Stomach (tissue), 4 donors: ENCODE data around the gene FAXDC2.

Source experiments
- CTCF ChIP-seq, 7 experiments: fragments of 450-650 bp in 4 of 7; fragments of 200-600 bp in 3 of 7; sonication (generic) in 3 of 7; IDR thresholded peaks; one replicate each; pipeline ENCODE4 v1.5.1; 2016 to 2019; ENCODE audit warnings: antibody characterized with exemption in 7 of 7, control low read depth in 2 of 7, mild to moderate bottlenecking in 1 of 7
- EP300 ChIP-seq: sonication (generic); formaldehyde crosslinking; IDR thresholded peaks from one replicate; pipeline ENCODE4 v1.6.1; 2017; ENCODE audit warnings: antibody characterized with exemption
- POLR2AphosphoS5 ChIP-seq, 3 donors: sonication (generic); formaldehyde crosslinking; IDR thresholded peaks; one replicate each; pipeline ENCODE4 v1.6.1; 2016; ENCODE audit warnings: antibody characterized with exemption in 3 of 3

- no peak for TF ChIP-seq EP300
- no peak for TF ChIP-seq POLR2AphosphoS5 (IDR thresholded peaks at IDR 0.05)
- TF ChIP-seq CTCF (IDR thresholded peaks at IDR 0.05), result no peak
These were observed 19.0 kb downstream of the FAXDC2 start for GRCh38 chr5:154831451-154831850.
